Sigmoid colon (tissue), 3 donors: Measurements from ENCODE around the gene BLOC1S2.

Experiments
- POLR2A ChIP-seq, 2 donors: fragments of 450-650 bp; IDR thresholded peaks; one replicate each; pipeline ENCODE4 v1.6.1; 2016; ENCODE audit warnings: antibody characterized with exemption in 2 of 2, mild to moderate bottlenecking in 2 of 2, moderate library complexity in 2 of 2
- TF ChIP-seq, protein P1 (sequence below), 4 experiments: fragments of 450-650 bp in 3 of 4; fragments of 200-600 bp in 1 of 4; IDR thresholded peaks; one replicate each; pipeline ENCODE4 v1.5.1; 2016 to 2019; ENCODE audit warnings: antibody characterized with exemption in 4 of 4, mild to moderate bottlenecking in 3 of 4, moderate library complexity in 2 of 4

DNA sequence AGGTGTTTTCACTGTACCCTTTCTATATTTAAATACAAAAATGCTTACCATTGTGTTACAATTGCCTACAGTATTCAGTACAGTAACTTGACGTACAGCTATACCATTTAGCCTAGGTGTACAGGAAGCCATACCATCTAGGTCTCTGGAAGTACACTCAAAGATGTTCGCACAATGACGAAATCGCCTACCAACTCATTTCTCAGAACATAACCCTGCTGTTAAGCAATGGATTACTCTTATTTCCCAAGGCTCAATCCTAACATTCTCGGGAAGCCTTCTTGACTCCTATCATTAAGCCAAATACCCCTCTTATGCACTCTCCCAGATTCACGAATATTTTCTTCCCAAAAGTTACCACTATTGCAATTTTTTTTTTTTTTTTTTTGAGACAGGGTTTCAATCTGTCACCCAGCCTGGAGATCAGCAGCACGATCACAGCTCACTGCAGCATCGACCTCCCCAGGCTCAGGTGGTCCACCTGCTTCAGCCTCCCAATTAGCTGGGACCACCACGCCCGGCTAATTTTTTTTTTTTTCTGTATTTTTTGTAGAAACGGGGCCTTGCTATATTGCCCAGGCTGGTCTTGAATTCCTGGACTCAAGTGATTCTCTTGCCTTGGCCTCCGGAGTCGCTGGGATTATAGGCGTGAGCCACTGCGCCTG, 20.5 kb downstream of the BLOC1S2 start:
- TF ChIP-seq, protein P1, sequence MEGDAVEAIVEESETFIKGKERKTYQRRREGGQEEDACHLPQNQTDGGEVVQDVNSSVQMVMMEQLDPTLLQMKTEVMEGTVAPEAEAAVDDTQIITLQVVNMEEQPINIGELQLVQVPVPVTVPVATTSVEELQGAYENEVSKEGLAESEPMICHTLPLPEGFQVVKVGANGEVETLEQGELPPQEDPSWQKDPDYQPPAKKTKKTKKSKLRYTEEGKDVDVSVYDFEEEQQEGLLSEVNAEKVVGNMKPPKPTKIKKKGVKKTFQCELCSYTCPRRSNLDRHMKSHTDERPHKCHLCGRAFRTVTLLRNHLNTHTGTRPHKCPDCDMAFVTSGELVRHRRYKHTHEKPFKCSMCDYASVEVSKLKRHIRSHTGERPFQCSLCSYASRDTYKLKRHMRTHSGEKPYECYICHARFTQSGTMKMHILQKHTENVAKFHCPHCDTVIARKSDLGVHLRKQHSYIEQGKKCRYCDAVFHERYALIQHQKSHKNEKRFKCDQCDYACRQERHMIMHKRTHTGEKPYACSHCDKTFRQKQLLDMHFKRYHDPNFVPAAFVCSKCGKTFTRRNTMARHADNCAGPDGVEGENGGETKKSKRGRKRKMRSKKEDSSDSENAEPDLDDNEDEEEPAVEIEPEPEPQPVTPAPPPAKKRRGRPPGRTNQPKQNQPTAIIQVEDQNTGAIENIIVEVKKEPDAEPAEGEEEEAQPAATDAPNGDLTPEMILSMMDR (IDR thresholded peaks at IDR 0.05): no peak
- no peak for TF ChIP-seq POLR2A (IDR thresholded peaks at IDR 0.05)
